ENCODE data around the gene SNAP47.

The SNAP47 gene

GRCh38 chr1:227785805-227786671 lies 50.8 kb downstream of the SNAP47 start:
- H3K36me3 ChIP-seq (ENCODE audit: control insufficient read depth in 2 of 2, insufficient read depth in 2 of 2, low read length in 2 of 2), result peaks cover 6% of the 10 kb centered on the region in 2 donors
- H3K27ac ChIP-seq (ENCODE audit: low read length), result peak overlapping the region; percentile 86
- H3K4me3 ChIP-seq (ENCODE audit: low read length in 2 of 2), result peak overlapping the region in 1 of 2 donors; percentile 85
- peaks cover 24% of the 10 kb centered on the region for H3K4me1 ChIP-seq (ENCODE audit: control insufficient read depth, insufficient read depth, low read length)
- H3K9me3 ChIP-seq (ENCODE audit: control insufficient read depth in 2 of 2, low read length in 2 of 2), result no peaks in the 10 kb centered on the region
- no peaks in the 10 kb centered on the region for H3K27me3 ChIP-seq (ENCODE audit: control insufficient read depth in 1 of 2, insufficient read depth in 2 of 2, low read length in 2 of 2)
- peak overlapping the region in 1 of 2 donors; percentile 42 for H3K9ac ChIP-seq (ENCODE audit: low read length in 2 of 2)

- H3K9ac ChIP-seq (ENCODE audit: low read length in 2 of 2), result peak overlapping the region; percentile 80 to 90
- H3K27ac ChIP-seq (ENCODE audit: low read length), result peak overlapping the region; percentile 86
- H3K9me3 ChIP-seq (ENCODE audit: control insufficient read depth in 2 of 2, low read length in 2 of 2), result no peaks in the 10 kb centered on the region
- peaks cover 3 to 6% of the 10 kb centered on the region in 2 donors for H3K36me3 ChIP-seq (ENCODE audit: control insufficient read depth in 2 of 2, insufficient read depth in 2 of 2, low read length in 2 of 2)
- H3K4me1 ChIP-seq (ENCODE audit: control insufficient read depth, insufficient read depth, low read length), result peaks cover 24% of the 10 kb centered on the region
- H3K27me3 ChIP-seq (ENCODE audit: control insufficient read depth in 1 of 2, insufficient read depth in 2 of 2, low read length in 2 of 2), result no peaks in the 10 kb centered on the region
- H3K4me3 ChIP-seq (ENCODE audit: low read length in 2 of 2), result peak overlapping the region; percentile 85 to 92
Observed at GRCh38 chr1:227786673-227787512, 51.7 kb downstream of the SNAP47 start.

GRCh38 chr1:227787513-227788270 lies 52.5 kb downstream of the SNAP47 start:
- Histone ChIP-seq H3K4me3 (ENCODE audit: low read length in 2 of 2) (peak overlapping the region; percentile 85 to 92), H3K4me1 (ENCODE audit: control insufficient read depth, insufficient read depth, low read length) (peaks cover 24% of the 10 kb centered on the region), H3K27ac (ENCODE audit: low read length) (peak overlapping the region; percentile 86), H3K9me3 (ENCODE audit: control insufficient read depth in 2 of 2, low read length in 2 of 2) (no peaks in the 10 kb centered on the region), H3K27me3 (ENCODE audit: control insufficient read depth in 1 of 2, insufficient read depth in 2 of 2, low read length in 2 of 2) (no peaks in the 10 kb centered on the region), H3K9ac (ENCODE audit: low read length in 2 of 2) (peak overlapping the region; percentile 80 to 90), H3K36me3 (ENCODE audit: control insufficient read depth in 2 of 2, insufficient read depth in 2 of 2, low read length in 2 of 2) (no peaks in the 10 kb centered on the region)

GRCh38 chr1:227788271-227789083 lies 53.2 kb downstream of the SNAP47 start:
- Histone ChIP-seq H3K9ac (ENCODE audit: low read length in 2 of 2) (peak overlapping the region; percentile 62 to 65), H3K27ac (ENCODE audit: low read length) (peak overlapping the region; percentile 62)

GRCh38 chr1:227789084-227790033 lies 54.1 kb downstream of the SNAP47 start:
- H3K27me3 ChIP-seq (ENCODE audit: control insufficient read depth in 1 of 2, insufficient read depth in 2 of 2, low read length in 2 of 2), result no peaks in the 10 kb centered on the region
- H3K9ac ChIP-seq (ENCODE audit: low read length in 2 of 2), result peak overlapping the region; percentile 62 to 65
- H3K36me3 ChIP-seq (ENCODE audit: control insufficient read depth in 2 of 2, insufficient read depth in 2 of 2, low read length in 2 of 2), result no peaks in the 10 kb centered on the region
- peak overlapping the region; percentile 62 for H3K27ac ChIP-seq (ENCODE audit: low read length)
- no peaks in the 10 kb centered on the region for H3K9me3 ChIP-seq (ENCODE audit: control insufficient read depth in 2 of 2, low read length in 2 of 2)
- peak overlapping the region; percentile 47 to 85 for H3K4me3 ChIP-seq (ENCODE audit: low read length in 2 of 2)
- peaks cover 33% of the 10 kb centered on the region for H3K4me1 ChIP-seq (ENCODE audit: control insufficient read depth, insufficient read depth, low read length)

More at GRCh38 chr1:227788271-227789083, 53.2 kb downstream of the SNAP47 start:
- H3K4me3 ChIP-seq (ENCODE audit: low read length in 2 of 2), result peak overlapping the region; percentile 47 to 85
- H3K36me3 ChIP-seq (ENCODE audit: control insufficient read depth in 2 of 2, insufficient read depth in 2 of 2, low read length in 2 of 2), result no peaks in the 10 kb centered on the region
- no peaks in the 10 kb centered on the region for H3K27me3 ChIP-seq (ENCODE audit: control insufficient read depth in 1 of 2, insufficient read depth in 2 of 2, low read length in 2 of 2)
- H3K4me1 ChIP-seq (ENCODE audit: control insufficient read depth, insufficient read depth, low read length), result peaks cover 25% of the 10 kb centered on the region
- H3K9me3 ChIP-seq (ENCODE audit: control insufficient read depth in 2 of 2, low read length in 2 of 2), result no peaks in the 10 kb centered on the region

GRCh38 chr1:227790034-227790400 lies 54.8 kb downstream of the SNAP47 start:
- no peaks in the 10 kb centered on the region for H3K27me3 ChIP-seq (ENCODE audit: control insufficient read depth in 1 of 2, insufficient read depth in 2 of 2, low read length in 2 of 2)
- H3K27ac ChIP-seq (ENCODE audit: low read length), result no peak overlapping the region
- H3K9me3 ChIP-seq (ENCODE audit: control insufficient read depth in 2 of 2, low read length in 2 of 2), result no peaks in the 10 kb centered on the region
- peaks cover 40% of the 10 kb centered on the region for H3K4me1 ChIP-seq (ENCODE audit: control insufficient read depth, insufficient read depth, low read length)
- no peak overlapping the region for H3K4me3 ChIP-seq (ENCODE audit: low read length in 2 of 2)
- no peak overlapping the region for H3K9ac ChIP-seq (ENCODE audit: low read length in 2 of 2)
- H3K36me3 ChIP-seq (ENCODE audit: control insufficient read depth in 2 of 2, insufficient read depth in 2 of 2, low read length in 2 of 2), result no peaks in the 10 kb centered on the region

- Histone ChIP-seq H3K9ac (ENCODE audit: low read length in 2 of 2) (no peak overlapping the region), H3K9me3 (ENCODE audit: control insufficient read depth in 2 of 2, low read length in 2 of 2) (no peaks in the 10 kb centered on the region), H3K4me1 (ENCODE audit: control insufficient read depth, insufficient read depth, low read length) (peaks cover 38% of the 10 kb centered on the region), H3K27me3 (ENCODE audit: control insufficient read depth in 1 of 2, insufficient read depth in 2 of 2, low read length in 2 of 2) (no peaks in the 10 kb centered on the region), H3K36me3 (ENCODE audit: control insufficient read depth in 2 of 2, insufficient read depth in 2 of 2, low read length in 2 of 2) (no peaks in the 10 kb centered on the region), H3K27ac (ENCODE audit: low read length) (no peak overlapping the region), H3K4me3 (ENCODE audit: low read length in 2 of 2) (no peak overlapping the region)
Observed at GRCh38 chr1:227790868-227791267, 55.6 kb downstream of the SNAP47 start.

- Histone ChIP-seq H3K4me1 (ENCODE audit: control insufficient read depth, insufficient read depth, low read length) (peaks cover 31% of the 10 kb centered on the region), H3K27me3 (ENCODE audit: control insufficient read depth in 1 of 2, insufficient read depth in 2 of 2, low read length in 2 of 2) (no peaks in the 10 kb centered on the region), H3K27ac (ENCODE audit: low read length) (no peak overlapping the region), H3K36me3 (ENCODE audit: control insufficient read depth in 2 of 2, insufficient read depth in 2 of 2, low read length in 2 of 2) (no peaks in the 10 kb centered on the region), H3K4me3 (ENCODE audit: low read length in 2 of 2) (no peak overlapping the region), H3K9ac (ENCODE audit: low read length in 2 of 2) (no peak overlapping the region), H3K9me3 (ENCODE audit: control insufficient read depth in 2 of 2, low read length in 2 of 2) (no peaks in the 10 kb centered on the region)
Observed at GRCh38 chr1:227791425-227792143, 56.3 kb downstream of the SNAP47 start.
